Right kidney (tissue), 1 donor: ENCODE results near the gene MLH1.
"Not testable (repeated sequence)": the region's sequence is repeated elsewhere in the genome, so short reads cannot be mapped to it uniquely, and the experiment has no call there.

ENCODE experiments used
- DNase-seq: peaks from one replicate; pipeline ENCODE4 v3.0.0-alpha.2; 2016

Gene MLH1

DNA sequence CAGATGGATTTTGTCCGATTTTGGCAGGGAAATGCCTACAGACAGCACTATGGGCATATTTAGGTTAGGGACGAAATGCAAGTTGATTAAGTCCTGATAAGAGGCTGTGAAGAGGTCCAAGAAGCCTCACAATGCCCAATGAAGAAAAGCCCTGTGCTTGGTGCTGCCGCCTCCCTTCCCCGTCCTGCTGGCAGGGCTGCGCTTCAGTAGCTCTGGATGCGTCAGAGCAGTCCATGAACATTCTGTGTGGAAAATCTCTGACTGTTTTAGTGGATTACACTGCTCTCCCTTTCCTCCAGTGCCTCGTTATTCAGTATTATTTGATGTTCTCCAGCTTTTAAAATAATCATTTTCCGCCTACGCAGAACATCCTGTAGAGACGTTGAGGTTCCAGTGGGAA is 39.6 kb downstream of the MLH1 start:
- DNase-seq: no peak

DNA sequence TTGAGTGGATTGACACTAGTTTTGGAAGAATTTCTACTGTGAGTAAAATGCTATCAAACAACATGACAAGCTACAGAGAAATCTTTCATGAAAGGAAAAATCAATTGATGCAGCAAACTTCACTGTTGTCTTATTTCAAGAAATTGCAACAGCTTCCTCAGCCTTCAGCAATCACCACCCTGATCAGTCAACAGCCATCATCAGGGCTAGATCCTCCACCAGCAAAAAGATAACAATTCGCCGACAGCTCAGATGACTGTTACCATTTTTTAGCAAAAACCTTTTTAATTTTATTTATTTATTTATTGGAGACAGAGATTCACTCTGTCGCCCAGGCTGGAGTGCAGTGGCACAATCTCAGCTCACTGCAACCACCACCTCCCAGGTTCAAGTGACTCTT is 44.0 kb downstream of the MLH1 start:
- DNase-seq: no peak

DNA sequence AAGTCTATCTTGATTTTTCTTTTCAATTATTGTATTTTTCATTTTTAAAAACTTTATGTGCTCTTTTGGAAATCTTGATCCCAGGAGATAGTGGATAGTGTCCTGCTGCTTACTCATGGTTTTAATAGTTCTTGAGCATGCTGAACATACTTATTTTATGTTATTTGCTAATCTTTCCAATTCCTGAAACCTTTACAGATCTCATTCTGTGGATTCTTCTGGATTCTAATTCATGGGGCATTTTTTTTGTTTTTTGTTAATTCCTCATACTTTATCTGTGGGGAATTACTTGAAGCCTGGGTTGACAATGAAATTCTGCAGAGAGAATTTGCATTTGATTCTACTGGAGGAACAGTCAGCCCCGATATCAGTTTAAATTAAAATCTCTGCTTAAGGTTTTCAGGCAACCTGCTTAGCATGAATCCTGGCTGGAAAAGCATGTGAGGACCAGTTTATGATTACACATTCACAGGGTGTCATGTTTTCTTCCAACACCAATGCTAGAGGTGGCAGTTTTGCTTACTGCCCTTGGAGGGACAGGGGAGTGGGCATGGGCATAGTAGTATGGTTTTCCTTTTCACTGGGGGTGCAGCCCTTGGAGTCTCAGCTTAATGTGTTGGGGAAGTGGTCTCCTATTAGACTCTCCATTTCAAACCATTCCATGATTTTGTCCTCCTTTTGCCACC is 46.0 kb downstream of the MLH1 start:
- no peak for DNase-seq

DNA sequence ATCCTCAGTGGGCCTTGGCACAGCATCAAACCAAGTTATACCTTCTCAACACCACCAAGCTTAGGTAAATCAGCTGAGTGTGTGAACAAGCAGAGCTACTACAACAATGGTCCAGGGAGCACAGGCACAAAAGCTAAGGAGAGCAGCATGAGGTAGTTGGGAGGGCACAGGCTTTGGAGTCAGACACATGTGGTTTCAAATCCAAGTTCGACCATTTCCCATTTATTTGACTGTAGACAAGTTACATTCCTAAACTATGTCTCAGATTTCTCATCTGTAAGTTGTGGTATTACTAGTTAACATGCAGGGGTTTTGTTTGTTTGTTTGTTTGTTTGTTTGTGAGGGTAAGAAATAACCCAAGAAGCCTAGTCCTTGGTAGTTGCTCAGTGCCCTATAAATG is 46.9 kb downstream of the MLH1 start:
- no peak for DNase-seq

- DNase-seq: no peak
Measured at GRCh38 chr3:37041546-37042195, 48.4 kb downstream of the MLH1 start.

- not testable (repeated sequence) for DNase-seq
Measured at GRCh38 chr3:37042712-37043111, 49.4 kb downstream of the MLH1 start.

DNA sequence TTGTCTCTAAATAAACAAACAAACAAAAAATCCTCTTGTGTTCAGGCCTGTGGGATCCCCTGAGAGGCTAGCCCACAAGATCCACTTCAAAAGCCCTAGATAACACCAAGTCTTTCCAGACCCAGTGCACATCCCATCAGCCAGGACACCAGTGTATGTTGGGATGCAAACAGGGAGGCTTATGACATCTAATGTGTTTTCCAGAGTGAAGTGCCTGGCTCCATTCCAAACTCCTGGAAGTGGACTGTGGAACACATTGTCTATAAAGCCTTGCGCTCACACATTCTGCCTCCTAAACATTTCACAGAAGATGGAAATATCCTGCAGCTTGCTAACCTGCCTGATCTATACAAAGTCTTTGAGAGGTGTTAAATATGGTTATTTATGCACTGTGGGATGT is 57.0 kb downstream of the MLH1 start:
- DNase-seq: no peak

- DNase-seq: no peak
Measured at GRCh38 chr3:37052860-37053259, 59.5 kb downstream of the MLH1 start.

DNA sequence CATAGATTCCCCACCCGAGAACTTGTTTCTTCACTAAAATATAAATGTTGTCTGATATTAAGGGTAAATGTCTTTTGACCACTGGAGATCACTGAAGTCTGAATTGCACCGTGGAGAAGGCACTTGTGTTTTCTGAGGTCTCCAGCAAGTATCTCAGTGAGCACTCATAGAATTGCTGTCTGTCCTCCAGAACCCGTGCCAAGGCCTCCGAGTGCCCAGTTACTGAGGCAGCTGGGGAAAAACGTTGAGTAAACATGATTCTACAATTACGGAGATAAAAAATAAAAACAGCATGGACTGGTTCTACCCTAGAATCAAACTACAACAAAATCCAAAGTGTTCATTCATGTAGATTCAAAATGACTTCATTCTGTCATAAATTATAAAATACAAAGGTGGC is 60.0 kb downstream of the MLH1 start:
- DNase-seq: no peak

DNA sequence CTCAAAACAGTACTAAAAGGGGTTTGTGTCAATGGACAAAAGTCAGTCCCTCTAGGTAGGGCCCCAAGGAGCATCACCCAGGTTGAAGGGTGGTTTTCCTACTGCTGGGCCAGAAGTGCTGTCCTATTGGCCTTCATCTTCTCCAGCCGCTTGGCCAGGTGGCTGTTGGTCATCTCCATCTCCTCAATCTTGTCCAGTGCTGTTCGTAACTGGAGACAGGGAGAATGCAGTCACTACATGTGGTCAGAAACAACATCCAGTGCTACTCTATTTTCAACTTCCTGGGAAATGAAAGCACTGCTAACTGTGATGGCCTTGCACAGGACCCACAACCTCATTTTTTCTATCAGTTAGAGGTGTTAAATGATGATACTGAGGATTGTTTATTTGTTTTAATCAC is 60.4 kb downstream of the MLH1 start:
- no peak for DNase-seq

DNA sequence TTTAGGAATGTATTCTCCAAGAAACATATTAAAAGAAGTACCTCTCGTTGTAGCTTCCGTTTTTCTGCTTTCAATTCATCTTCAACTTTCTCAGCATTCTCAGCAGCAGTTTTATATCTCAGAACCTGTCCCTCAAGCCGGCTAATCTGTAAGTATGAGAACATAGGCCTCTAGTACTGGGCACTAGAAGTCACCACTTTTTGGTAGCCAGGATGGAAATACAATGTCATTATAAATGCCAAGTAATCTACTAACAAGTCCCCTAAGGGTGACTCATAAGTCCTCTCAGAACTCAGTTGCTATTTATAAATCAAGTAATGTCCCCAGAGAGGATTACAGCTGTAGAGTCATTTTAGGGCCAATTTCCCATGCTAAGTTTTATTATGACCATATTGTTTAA is 61.1 kb downstream of the MLH1 start:
- no peak for DNase-seq

GRCh38 chr3:37055077-37055476 is 61.8 kb downstream of the MLH1 start:
- DNase-seq: not testable (repeated sequence)

GRCh38 chr3:37056826-37057225 is 63.5 kb downstream of the MLH1 start:
- DNase-seq: no peak

DNA sequence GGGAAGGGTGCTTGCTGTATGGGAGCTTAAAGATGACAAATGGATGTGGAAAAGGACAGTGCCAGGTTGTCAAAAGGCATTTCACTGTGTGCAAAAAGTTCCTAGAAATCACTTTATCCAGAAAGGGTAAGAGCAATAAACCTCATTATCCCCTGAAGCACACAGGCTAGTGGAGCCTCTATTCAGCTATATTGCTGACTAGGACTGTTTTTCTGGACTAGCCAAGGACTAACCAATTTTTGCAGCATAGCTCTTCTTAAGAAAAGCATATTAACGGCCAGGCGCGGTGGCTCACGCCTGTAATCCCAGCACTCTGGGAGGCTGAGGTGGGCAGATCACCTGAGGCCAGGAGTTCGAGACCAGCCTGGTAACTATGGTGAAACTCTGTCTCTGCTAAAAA is 64.8 kb downstream of the MLH1 start:
- no peak for DNase-seq

- DNase-seq: no peak
Measured at GRCh38 chr3:37064747-37065146, 71.4 kb downstream of the MLH1 start.

GRCh38 chr3:37067577-37067976 is 74.3 kb downstream of the MLH1 start:
- no peak for DNase-seq

DNA sequence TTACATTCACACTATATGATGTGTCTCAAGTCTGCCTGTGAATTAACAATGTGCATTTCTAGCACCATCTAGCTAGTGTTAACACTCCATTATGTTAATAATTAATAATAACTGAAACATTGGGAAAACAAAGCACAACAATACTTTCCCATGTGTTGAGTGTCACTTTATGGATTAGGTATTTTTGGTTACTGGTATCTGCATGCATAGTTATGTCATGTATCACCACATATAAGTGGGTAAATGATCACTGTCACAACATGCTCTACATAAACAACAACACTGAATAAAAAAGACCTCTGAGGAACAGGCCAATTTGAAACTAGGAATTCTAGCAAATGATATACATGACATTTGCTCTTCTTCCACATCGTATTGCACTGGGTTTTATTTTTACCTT is 74.7 kb downstream of the MLH1 start:
- DNase-seq: no peak

GRCh38 chr3:37071921-37072320 is 78.6 kb downstream of the MLH1 start:
- no peak for DNase-seq

- no peak for DNase-seq
Measured at GRCh38 chr3:37072892-37073291, 79.6 kb downstream of the MLH1 start.

GRCh38 chr3:37074178-37074577 is 80.9 kb downstream of the MLH1 start:
- no peak for DNase-seq

- DNase-seq: no peak
Measured at GRCh38 chr3:37075955-37076354, 82.6 kb downstream of the MLH1 start.

DNA sequence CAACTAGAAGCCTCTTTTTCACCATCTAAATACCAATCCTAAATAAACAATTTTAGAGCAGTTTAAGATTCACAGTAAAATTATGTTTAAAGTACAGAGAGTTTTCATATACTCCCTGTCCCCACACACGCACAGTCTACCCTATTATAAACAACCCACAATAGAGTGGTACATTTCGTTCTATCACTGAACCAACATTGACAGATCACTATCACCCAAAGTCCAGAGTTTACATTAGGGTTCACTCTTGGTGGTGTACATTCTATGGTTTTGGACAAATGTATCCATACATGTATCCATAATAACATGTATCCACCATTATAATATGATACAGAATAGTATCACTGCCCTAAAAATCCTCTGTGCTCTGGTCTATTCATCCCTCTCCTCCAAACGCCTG is 89.0 kb downstream of the MLH1 start:
- DNase-seq: no peak

DNA sequence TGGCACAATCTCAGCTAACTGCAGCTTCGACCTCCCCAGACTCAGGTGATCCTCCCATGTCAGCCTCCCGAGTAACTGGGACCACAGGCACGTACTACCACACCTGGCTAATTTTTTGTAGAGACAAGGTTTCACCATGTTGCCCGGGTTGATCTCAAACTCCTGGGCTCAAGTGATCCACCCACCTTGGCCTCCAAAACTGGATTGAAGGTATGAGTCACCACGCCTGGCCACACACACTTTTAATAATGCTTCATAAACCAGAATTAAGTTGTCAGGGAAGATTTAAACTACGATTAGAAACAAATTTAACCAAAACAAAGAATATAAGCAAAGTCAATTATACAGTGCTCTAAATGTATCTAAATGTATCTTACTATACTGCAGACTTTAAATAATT is 93.6 kb downstream of the MLH1 start:
- no peak for DNase-seq

DNA sequence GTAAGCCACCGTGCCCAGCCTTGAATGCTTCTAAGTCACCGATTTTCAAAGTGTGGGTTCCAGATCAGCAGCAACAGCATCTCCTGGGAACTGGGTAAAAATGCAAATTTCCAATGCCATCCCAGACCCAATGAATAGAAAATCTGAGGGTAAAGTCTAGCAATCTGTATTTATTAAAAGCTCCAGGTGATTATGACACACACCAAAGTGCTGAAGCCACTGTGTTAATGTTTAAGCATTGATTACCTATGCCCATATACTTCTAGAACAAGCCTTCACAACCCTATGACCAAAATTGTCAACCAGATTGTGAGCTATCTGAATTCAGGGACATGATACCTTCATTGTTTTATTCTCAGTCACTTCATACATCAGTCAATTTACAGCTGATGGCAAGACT is 94.6 kb downstream of the MLH1 start:
- DNase-seq: no peak

DNA sequence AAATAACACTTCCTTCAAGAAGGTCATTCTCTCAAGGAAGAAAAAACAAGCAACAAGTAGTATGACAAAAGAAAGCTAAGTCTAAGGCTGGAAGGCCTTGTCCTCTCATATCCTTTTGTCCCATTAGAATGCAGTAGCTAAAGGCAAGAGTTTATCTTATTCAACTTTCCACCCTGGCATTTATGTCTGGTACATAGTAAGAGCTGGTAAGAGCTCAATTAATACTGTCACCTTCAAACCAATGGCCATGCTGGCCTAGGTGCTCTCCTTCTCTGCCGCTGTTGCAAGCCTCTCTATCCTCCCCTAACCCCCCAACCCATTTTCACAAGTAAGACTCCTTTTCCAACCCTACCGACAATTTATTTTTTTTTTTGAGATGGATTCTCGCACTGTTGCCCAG is 99.2 kb downstream of the MLH1 start:
- no peak for DNase-seq
